Neutrophil (primary cell): ENCODE measurements around the gene CAMK2G.

Source experiments
- H3K27ac ChIP-seq: fragments of 200-600 bp; sonication (generic); 2 replicates; pipeline ENCODE4 v1.5.1; 2016; ENCODE audit warnings: mild to moderate bottlenecking, moderate library complexity
- H3K27me3 ChIP-seq: fragments of 200-600 bp; sonication (generic); 2 replicates; pipeline ENCODE4 v1.6.0; 2016; ENCODE audit warnings: mild to moderate bottlenecking
- H3K36me3 ChIP-seq: fragments of 200-600 bp; sonication (generic); 2 replicates; pipeline ENCODE4 v1.5.1; 2017
- H3K4me1 ChIP-seq, 2 experiments: fragments of 200-600 bp in 1 of 2; sonication (generic) in 1 of 2; 1 replicate in 1 of 2; 2 replicates in 1 of 2; pipeline versions ENCODE4 v1.5.1 to v1.6.1; 2013 to 2016; ENCODE audit warnings: low read depth in 1 of 2, low read length in 1 of 2, mild to moderate bottlenecking in 1 of 2, moderate library complexity in 1 of 2; ENCODE audit not compliant: control insufficient read depth in 1 of 2, insufficient read depth in 1 of 2
- H3K4me3 ChIP-seq, 2 experiments: fragments of 200-600 bp in 1 of 2; sonication (generic) in 1 of 2; 1 replicate in 1 of 2; 2 replicates in 1 of 2; pipeline ENCODE4 v1.5.1; 2013 to 2016; ENCODE audit warnings: low read depth in 1 of 2, low read length in 1 of 2, mild to moderate bottlenecking in 1 of 2, moderate library complexity in 1 of 2
- H3K9me3 ChIP-seq: fragments of 200-600 bp; sonication (generic); 2 replicates; pipeline ENCODE4 v1.5.1; 2016
- CTCF ChIP-seq: fragments of 200-600 bp; sonication (generic); IDR thresholded peaks from 2 replicates; pipeline ENCODE4 v1.5.1; 2016; ENCODE audit warnings: antibody characterized with exemption

CAMK2G gene

GRCh38 chr10:73872190-73872710, 2.1 kb downstream of the CAMK2G start:
- Histone ChIP-seq H3K4me3 (peak overlapping the region; percentile 75 to 83), H3K4me1 (peaks cover 69 to 74% of the 10 kb centered on the region in 2 experiments), H3K27ac (peak overlapping the region; percentile 99), H3K27me3 (no peaks in the 10 kb centered on the region), H3K36me3 (peaks cover 47% of the 10 kb centered on the region), H3K9me3 (no peaks in the 10 kb centered on the region)
- TF ChIP-seq CTCF, result no peak

- peak overlapping the region; percentile 3 to 75 for H3K4me3 ChIP-seq
- peaks cover 76 to 81% of the 10 kb centered on the region in 2 experiments for H3K4me1 ChIP-seq
- peak overlapping the region; percentile 99 for H3K27ac ChIP-seq
- peaks cover 47% of the 10 kb centered on the region for H3K36me3 ChIP-seq
- no peak for TF ChIP-seq CTCF
- no peaks in the 10 kb centered on the region for H3K27me3 ChIP-seq
- H3K9me3 ChIP-seq, result no peaks in the 10 kb centered on the region
Measured at GRCh38 chr10:73871295-73872189, 2.8 kb downstream of the CAMK2G start.

GRCh38 chr10:73868655-73869195, 5.6 kb downstream of the CAMK2G start:
- no peak for TF ChIP-seq CTCF
- H3K4me1 ChIP-seq, result peaks cover 95 to 96% of the 10 kb centered on the region in 2 experiments
- peak overlapping the region in 1 of 2 experiments; percentile 71 for H3K4me3 ChIP-seq
- H3K9me3 ChIP-seq, result no peaks in the 10 kb centered on the region
- H3K27ac ChIP-seq, result peak overlapping the region; percentile 99
- H3K27me3 ChIP-seq, result no peaks in the 10 kb centered on the region
- peaks cover 50% of the 10 kb centered on the region for H3K36me3 ChIP-seq

- Histone ChIP-seq H3K36me3 (peaks cover 55% of the 10 kb centered on the region), H3K4me1 (peaks cover 98 to 99% of the 10 kb centered on the region in 2 experiments), H3K9me3 (no peaks in the 10 kb centered on the region), H3K4me3 (peak overlapping the region; percentile 66 to 71), H3K27ac (peak overlapping the region; percentile 99), H3K27me3 (no peaks in the 10 kb centered on the region)
- no peak for TF ChIP-seq CTCF
Measured at GRCh38 chr10:73867871-73868631, 6.3 kb downstream of the CAMK2G start.

- no peaks in the 10 kb centered on the region for H3K9me3 ChIP-seq
- H3K4me3 ChIP-seq, result peak overlapping the region; percentile 66 to 71
- H3K27me3 ChIP-seq, result no peaks in the 10 kb centered on the region
- peaks cover 98 to 99% of the 10 kb centered on the region in 2 experiments for H3K4me1 ChIP-seq
- peaks cover 60% of the 10 kb centered on the region for H3K36me3 ChIP-seq
- TF ChIP-seq CTCF, result no peak
- H3K27ac ChIP-seq, result peak overlapping the region; percentile 99
Measured at GRCh38 chr10:73867126-73867807, 7.1 kb downstream of the CAMK2G start.
